ENCODE results near the gene ZNF492.

ZNF492 gene

DNA sequence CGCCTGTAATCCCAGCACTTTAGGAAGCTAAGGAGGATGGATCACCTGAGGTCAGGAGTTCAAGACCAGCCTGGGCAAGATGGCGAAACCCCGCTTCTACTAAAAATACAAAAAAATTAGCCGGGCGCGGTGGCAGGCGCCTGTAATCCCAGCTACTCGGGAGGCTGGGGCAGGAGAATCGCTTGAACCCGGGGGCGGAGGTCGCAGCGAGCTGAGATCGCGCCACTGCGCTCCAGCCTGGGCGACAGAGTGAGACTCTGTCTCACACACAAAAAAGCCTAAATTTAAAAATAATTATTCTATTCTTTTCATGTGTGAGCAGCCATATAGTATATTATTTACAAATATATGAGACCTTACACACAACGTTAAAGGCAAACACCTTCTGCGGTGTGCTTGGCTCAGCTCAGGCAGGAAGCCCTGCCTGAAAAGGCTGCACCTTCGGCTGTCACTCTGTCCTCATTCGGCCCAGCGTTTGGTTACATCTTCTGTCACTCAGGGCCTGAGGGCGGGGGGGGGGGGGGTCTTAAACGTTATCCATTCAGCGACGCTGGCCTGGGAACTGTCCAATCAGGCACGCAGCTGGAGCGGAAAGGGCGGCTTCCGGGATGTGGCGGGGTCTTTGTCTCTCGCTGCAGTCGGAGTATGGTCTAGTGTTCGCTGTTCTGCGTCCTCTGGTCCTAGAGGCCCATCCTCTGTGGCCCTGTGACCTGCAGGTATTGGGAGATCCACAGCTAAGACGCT is at the start of gene ZNF492:
ZNF492 (plus strand) TSS at position 619 of the 744 bp plus-strand sequence. CDS start 19,076 bp downstream, outside the sequence.
- DNase-seq (ENCODE audit: low read depth) = peak; percentile 82
- peak within 1 kb of the TSS; percentile 63 for H3K4me3 ChIP-seq (ENCODE audit: control insufficient read depth, low read depth, low read length)

DNA sequence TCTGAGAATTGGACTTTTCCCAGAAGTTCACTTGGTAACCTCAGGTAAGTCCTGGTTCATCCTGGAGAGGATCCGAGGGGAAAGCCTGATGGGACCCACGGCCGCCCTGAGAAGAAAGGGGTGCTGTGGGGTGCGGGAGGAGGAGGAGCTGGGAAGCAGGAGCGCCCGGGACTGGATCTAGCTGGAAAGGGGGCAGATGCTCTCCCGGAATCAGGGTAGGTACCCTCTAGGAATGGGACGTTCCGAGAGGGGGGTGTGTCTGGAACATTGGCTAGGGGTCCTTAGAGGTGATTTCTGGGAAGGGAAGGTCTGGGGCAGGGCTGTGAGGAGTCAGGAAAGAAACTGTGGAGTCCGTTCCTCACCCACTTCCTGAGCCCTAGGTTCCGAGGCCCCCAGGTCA is 38.7 kb upstream of the ZNF492 start:
- TF ChIP-seq, protein P1, sequence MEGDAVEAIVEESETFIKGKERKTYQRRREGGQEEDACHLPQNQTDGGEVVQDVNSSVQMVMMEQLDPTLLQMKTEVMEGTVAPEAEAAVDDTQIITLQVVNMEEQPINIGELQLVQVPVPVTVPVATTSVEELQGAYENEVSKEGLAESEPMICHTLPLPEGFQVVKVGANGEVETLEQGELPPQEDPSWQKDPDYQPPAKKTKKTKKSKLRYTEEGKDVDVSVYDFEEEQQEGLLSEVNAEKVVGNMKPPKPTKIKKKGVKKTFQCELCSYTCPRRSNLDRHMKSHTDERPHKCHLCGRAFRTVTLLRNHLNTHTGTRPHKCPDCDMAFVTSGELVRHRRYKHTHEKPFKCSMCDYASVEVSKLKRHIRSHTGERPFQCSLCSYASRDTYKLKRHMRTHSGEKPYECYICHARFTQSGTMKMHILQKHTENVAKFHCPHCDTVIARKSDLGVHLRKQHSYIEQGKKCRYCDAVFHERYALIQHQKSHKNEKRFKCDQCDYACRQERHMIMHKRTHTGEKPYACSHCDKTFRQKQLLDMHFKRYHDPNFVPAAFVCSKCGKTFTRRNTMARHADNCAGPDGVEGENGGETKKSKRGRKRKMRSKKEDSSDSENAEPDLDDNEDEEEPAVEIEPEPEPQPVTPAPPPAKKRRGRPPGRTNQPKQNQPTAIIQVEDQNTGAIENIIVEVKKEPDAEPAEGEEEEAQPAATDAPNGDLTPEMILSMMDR (conservative IDR thresholded peaks at IDR 0.05; ENCODE audit: control insufficient read depth, insufficient read depth, low read depth, low read length) = no peak
- H3K4me3 ChIP-seq (ENCODE audit: control insufficient read depth, low read depth, low read length) = no peak overlapping the region
- no peak for DNase-seq (ENCODE audit: low read depth)

DNA sequence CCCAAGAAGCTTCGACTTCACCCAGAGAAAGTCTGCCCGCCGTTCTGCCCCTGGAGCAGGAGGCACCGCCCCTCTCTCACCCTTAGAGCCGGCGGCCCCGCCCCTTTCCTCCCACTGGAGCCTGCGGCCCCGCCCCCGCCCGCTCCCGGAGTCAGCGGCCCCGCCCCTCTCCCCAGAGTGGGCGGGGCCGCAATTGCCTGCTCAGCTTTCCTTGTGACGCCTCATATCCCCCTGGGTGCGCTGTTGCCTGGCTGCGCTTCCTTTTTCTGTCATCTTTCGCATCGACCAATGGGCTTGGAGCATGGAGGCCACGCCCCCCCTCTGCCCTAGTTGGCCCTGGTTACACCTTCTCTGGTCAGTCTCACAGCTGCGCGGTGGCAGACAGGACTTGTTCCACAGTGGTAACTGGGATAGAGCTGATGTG is 38.2 kb upstream of the ZNF492 start:
- H3K4me3 ChIP-seq (ENCODE audit: control insufficient read depth, low read depth, low read length) = no peak overlapping the region
- TF ChIP-seq, protein P1 (conservative IDR thresholded peaks at IDR 0.05; ENCODE audit: control insufficient read depth, insufficient read depth, low read depth, low read length) = no peak
- DNase-seq (ENCODE audit: low read depth) = no peak

DNA sequence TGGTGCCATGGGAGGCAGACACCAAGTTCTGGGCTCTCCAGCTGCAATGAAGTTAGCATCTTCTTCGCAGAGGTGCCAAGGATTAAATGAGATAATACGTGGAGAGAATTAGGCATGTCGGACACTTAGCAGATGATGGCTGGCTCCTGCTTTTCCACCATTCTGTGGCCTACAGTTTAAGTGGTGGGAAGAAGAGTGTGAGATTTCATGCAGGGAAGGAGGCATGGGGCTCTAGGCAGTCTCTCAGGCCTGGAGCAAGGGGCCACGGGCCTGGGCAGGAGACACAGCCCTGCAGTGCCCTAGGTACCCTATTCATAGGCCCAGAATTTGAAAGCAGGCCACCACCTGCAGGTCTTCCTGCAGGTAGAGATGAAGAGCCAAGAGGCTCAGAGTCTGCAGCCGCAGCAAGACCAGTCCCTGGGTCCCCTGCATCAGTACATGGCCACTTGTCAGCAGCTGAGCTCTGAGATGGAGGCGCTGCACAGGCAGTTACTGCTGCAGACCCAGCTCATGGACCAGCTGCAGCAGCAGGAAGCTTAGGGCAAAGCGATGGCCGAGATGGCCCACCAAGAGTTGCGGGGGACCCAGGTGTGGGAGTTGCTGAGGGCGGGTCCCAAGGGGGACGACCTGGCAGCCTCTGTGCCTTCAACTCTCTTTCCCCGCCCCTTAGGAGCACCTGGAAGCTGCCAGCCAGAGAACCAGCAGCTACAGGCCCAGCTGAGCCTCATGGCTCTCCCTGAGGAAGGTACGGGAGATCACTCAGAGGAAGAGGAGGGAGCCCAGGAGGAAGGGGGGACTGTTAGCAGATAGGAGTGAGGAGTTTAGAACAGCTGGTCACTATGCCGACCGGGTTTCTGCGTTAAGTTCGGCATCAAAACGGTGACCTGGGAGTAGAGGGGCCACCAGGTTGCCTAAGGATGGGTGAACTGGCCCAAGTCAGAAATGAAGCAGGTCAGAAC is 33.2 kb upstream of the ZNF492 start:
- TF ChIP-seq, protein P1 (conservative IDR thresholded peaks at IDR 0.05; ENCODE audit: control insufficient read depth, insufficient read depth, low read depth, low read length) = no peak

DNA sequence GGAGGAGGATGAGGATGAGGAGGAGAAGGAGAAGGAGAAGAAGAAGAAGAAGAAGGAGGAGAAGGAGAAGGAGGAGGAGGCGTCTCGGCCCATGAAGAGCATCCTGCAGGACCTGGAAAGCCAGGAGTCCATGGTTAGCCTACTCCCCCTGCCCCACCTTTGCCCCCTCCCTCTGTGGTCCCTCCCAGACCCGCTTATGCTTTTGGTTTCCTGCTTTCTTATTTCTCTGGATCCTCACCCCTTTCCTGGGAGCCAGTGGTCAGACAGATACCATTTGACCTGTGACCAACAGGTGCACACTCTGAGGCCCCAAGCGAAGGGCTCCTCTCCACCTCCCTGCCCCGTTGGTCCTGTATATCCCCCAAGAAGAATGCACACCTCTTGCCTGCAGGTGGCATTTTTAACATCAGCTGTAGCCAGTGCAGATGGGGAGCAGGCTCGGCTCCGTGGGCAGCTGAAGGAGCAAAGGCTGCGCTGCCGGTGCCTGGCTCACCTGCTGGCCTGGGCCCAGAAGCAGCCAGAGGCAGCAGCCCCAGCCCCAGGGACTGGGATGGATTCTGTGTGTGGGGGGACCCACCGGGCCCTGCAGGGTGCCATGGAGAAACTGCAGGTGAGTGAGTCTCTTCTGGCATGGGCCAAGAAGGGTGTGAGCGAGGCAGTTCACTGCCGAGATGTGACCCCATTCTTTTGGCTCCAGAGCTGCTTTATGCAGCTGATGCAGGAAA is 32.1 kb upstream of the ZNF492 start:
- TF ChIP-seq, protein P1 (conservative IDR thresholded peaks at IDR 0.05; ENCODE audit: control insufficient read depth, insufficient read depth, low read depth, low read length) = no peak
- DNase-seq (ENCODE audit: low read depth) = no peak
- H3K4me3 ChIP-seq (ENCODE audit: control insufficient read depth, low read depth, low read length) = no peak overlapping the region

More for the DNA sequence above, 33.2 kb upstream of the ZNF492 start:
- no peak overlapping the region for H3K4me3 ChIP-seq (ENCODE audit: control insufficient read depth, low read depth, low read length)
- no peak for DNase-seq (ENCODE audit: low read depth)

DNA sequence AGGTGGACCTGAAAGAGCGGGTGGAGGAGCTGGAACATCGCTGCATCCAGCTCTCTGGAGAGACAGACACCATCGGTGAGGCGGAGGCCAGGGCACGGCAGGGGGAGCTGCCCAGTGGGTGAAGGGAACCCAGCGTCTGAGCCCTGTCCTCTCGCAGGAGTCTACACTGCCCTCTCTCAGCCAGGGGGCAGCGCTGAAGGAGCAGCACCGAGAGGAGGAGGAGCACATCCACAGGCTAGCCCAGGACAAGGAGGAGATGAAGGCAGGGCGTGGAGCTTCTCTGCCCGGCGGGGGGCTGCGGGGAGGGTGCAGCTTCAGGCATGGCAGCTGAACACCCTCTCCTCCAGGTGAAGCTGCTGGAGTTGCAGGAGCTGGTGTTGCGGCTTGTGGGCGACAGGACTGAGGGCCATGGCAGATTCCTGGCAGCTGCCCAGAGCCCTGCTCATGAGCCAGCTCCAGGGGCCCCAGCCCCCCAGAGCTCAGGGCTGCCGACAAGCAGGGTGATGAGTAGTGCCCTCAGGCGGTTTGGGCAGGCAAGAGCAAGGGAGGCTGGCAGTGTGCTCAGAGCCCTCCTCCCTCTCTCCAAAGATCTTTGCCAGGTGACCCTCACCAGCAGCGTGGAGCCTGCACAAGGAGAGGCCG is 31.4 kb upstream of the ZNF492 start:
- no peak overlapping the region for H3K4me3 ChIP-seq (ENCODE audit: control insufficient read depth, low read depth, low read length)
- TF ChIP-seq, protein P1 (conservative IDR thresholded peaks at IDR 0.05; ENCODE audit: control insufficient read depth, insufficient read depth, low read depth, low read length) = no peak

More for the DNA sequence above, 31.4 kb upstream of the ZNF492 start:
- DNase-seq (ENCODE audit: low read depth) = no peak
